Nephron progenitor cell (in vitro differentiated cells): ENCODE results near the gene MAP4K4.
A peak's percentile ranks its signal among the peaks of the same experiment; 100 is the strongest.

Source experiments
- DNase-seq: peaks from one replicate; pipeline ENCODE4 v3.0.0; 2021
- H3K27ac Mint-ChIP-seq: 2 replicates; pipeline ENCODE4 v1.8.0; 2021; ENCODE audit warnings: mild to moderate bottlenecking, moderate library complexity, mixed read lengths
- H3K27me3 Mint-ChIP-seq: 2 replicates; pipeline ENCODE4 v1.8.0; 2021; ENCODE audit warnings: mild to moderate bottlenecking, low read depth, mixed read lengths; ENCODE audit not compliant: poor library complexity
- H3K36me3 Mint-ChIP-seq: 2 replicates; pipeline ENCODE4 v1.8.0; 2021; ENCODE audit warnings: low read depth, mixed read lengths
- H3K4me1 Mint-ChIP-seq: 2 replicates; pipeline ENCODE4 v1.8.0; 2021; ENCODE audit warnings: mixed read lengths
- H3K4me3 Mint-ChIP-seq: 2 replicates; pipeline ENCODE4 v1.8.0; 2021; ENCODE audit warnings: mild to moderate bottlenecking, moderate library complexity, mixed read lengths
- H3K9me3 Mint-ChIP-seq: 2 replicates; pipeline ENCODE4 v1.8.0; 2021; ENCODE audit warnings: mild to moderate bottlenecking, moderate library complexity, mixed read lengths
- CTCF ChIP-seq: fragments of 200-600 bp; sonication (generic); IDR thresholded peaks from 2 replicates; pipeline ENCODE4 v1.5.0; 2021; ENCODE audit warnings: antibody characterized with exemption

Gene MAP4K4

DNA sequence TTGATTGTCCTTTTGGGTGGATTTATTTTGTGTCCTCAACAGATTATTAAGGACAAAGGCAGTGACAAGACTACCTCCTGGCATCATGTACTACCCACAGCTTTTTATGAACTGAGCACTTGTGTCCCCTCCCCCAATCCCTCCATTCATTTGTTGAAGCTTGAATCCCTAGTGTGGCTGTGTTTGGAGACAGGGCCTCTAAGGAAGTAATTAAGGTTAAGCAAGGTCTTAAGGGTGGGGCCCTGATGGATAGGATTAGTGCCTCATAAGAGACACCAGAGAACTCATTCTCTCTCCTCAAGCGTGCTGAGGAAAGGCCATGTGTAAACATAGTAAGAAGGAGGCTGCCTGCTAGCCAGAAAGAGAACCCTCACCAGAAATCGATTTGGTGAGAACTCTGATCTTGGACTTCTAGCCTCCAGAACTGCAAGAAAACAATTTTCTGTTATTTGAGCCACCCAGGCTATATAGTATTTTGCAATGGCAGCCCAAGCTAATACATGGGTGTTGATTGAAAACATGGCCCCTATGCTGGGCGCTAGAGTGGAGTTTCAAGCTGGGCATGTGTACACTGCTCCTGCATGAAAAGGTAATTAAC, 3.4 kb upstream of the MAP4K4 start:
- TF ChIP-seq CTCF, result no peak
- Mint-ChIP-seq H3K4me1 (peaks cover 6% of the 10 kb centered on the region), H3K36me3 (no peaks in the 10 kb centered on the region), H3K4me3 (no peak overlapping the region), H3K27ac (no peak overlapping the region), H3K27me3 (peaks cover 15% of the 10 kb centered on the region), H3K9me3 (peaks cover 4% of the 10 kb centered on the region)
- no peak for DNase-seq

DNA sequence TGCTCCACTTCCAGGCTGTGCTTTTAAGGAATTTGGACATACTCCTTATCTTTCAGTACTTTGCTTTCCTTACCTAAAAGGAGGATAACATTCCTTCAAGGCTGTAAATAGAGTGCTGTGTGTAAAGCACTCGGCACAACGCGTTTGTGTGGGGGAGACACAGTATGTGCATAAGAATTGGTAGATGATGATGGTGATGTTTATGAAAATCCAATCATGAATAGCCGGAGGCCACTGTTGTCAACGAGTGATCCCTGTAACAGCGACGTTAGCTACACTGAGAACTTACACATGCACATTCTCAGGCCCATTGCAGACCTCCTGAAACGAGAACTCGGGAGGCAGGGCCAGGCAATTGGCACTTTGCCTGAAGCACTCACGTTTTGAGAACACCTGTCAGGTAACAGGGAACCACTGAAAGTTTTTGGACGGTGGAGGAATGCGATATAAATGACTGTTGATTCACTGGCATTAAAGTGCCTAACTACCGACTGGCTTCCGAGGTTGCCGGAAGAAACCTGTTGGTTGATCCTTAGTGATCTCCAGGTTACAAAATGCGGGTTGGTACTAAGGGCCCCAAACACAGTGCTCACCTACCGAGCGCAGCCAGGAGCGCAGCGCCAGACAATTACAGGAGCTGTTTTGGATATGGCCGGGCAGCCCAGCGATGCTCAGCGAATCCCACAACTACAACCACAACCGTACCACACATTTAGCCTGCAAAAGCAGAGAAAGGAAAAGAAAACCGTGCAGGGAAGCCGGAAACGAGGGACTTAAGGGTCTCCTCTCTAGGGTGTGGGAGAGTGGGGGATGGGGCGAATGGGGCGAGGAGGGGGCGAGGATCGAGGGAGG, 1.0 kb upstream of the MAP4K4 start:
- Mint-ChIP-seq H3K9me3 (peaks cover 9% of the 10 kb centered on the region), H3K36me3 (peaks cover 10% of the 10 kb centered on the region), H3K4me1 (peaks cover 6% of the 10 kb centered on the region), H3K27ac (peak overlapping the region; percentile 87), H3K27me3 (peaks cover 13% of the 10 kb centered on the region), H3K4me3 (peak overlapping the region; percentile 90)
- DNase-seq, result no peak
- TF ChIP-seq CTCF, result no peak

DNA sequence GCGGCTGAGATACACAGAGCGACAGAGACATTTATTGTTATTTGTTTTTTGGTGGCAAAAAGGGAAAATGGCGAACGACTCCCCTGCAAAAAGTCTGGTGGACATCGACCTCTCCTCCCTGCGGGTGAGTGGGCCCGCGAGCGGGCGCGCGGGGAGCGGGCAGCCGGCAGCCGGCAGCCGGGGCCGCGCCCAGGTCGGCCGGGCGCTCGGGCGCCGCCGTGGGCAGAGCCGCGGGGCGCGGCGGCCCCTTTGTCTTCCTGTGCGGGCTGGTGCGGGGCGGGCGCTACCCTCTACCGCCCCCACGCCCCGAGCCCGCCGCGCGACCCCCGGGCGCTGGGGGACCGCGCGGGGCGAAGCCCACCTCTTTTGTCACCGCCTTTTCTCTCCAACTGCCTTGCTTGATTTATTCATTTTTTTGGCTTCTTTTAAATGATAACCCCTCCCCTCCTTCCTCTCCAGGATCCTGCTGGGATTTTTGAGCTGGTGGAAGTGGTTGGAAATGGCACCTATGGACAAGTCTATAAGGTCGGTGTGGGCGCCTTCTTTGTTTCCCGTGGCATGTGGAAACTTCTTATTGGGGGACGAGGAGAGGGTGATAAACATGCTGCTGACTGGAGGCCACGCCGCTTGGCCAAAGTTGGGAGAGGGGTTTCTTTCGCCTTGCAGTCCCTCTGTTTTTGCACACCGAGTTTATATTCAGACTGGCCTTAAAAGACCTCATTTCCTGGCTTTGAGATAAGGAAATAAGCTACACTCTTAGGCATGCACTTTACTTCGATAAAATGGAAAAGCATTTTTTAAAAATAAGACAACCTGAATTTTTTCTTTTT, 722 bp downstream of the MAP4K4 start:
- H3K36me3 Mint-ChIP-seq, result peaks cover 28% of the 10 kb centered on the region
- H3K27me3 Mint-ChIP-seq, result peaks cover 9% of the 10 kb centered on the region
- DNase-seq, result peak; percentile 59

DNA sequence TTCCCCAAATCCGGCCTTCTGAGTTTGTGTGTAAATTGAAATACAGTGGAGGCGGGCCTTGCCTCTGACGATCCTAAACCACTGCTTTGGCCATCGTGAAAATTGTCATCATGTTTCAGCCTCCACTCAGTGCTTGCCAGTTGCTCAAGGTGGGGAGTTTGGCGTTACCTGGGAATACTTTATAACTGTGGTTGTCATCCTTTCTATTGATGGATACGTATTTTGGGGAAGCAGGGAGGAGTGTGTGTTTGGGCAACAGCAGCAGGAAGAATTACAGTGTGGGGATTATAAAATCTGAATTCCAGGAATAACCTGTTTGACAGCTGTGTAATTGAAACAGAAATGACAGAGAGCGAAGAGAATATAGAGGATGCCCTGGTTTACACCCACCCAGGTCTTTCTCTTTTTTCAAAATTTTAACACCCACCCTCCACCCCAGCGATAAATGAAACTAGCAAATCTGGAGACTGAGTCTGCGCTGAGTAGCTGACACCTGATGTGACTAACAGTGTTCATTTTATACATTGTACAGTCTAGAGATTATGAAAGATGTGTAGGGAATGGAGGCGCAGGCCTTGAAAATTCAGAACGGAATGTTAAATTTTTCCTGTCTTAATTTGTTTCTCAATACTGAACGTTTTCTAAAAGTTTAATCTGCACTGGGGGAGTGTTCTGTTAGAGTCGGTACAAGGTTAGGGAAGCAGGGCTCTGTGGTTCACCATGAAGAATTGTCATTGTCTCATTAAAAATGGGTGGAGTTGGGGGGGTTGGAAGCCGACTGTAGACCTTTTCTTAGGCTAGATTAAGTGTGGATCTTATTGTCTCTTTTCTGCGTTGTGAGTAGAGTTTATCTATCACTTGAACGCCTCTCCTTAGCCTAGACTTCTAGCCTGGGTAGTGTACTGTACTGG, 1.6 kb downstream of the MAP4K4 start:
- H3K27me3 Mint-ChIP-seq, result peaks cover 9% of the 10 kb centered on the region
- no peak for TF ChIP-seq CTCF
- H3K4me3 Mint-ChIP-seq, result no peak overlapping the region
- no peak overlapping the region for H3K27ac Mint-ChIP-seq
- peaks cover 36% of the 10 kb centered on the region for H3K36me3 Mint-ChIP-seq
- no peak for DNase-seq
- peaks cover 18% of the 10 kb centered on the region for H3K4me1 Mint-ChIP-seq
- H3K9me3 Mint-ChIP-seq, result peaks cover 22% of the 10 kb centered on the region

More for the DNA sequence above, 722 bp downstream of the MAP4K4 start:
- Mint-ChIP-seq H3K4me1 (peaks cover 16% of the 10 kb centered on the region), H3K27ac (no peak overlapping the region), H3K9me3 (peaks cover 21% of the 10 kb centered on the region), H3K4me3 (peak overlapping the region; percentile 78)
- no peak for TF ChIP-seq CTCF

- TF ChIP-seq CTCF, result no peak
- H3K36me3 Mint-ChIP-seq, result peaks cover 44% of the 10 kb centered on the region
- peaks cover 9% of the 10 kb centered on the region for H3K27me3 Mint-ChIP-seq
- H3K4me1 Mint-ChIP-seq, result peaks cover 23% of the 10 kb centered on the region
- H3K4me3 Mint-ChIP-seq, result no peak overlapping the region
- no peak for DNase-seq
- no peak overlapping the region for H3K27ac Mint-ChIP-seq
- H3K9me3 Mint-ChIP-seq, result peaks cover 23% of the 10 kb centered on the region
These were observed 2.4 kb downstream of the MAP4K4 start for GRCh38 chr2:101699755-101700461.
